ENCODE results near the gene PRKAG3. TPM values are rescaled to one million over a fixed set of nuclear protein-coding genes. Genes with fewer than 3 reads are reported as not detected.

Gene PRKAG3
- total RNA-seq, 1 donor from 2014 or later = not detected

- Histone ChIP-seq H3K36me3 (ENCODE audit: control insufficient read depth, insufficient read depth, low read length) (no peaks in the 10 kb centered on the region), H3K4me3 (ENCODE audit: low read depth, low read length) (no peak overlapping the region), H3K27me3 (ENCODE audit: control insufficient read depth, insufficient read depth, low read length) (peaks cover 33% of the 10 kb centered on the region)
- DNase-seq (ENCODE audit: low read depth) = no peak
- TF ChIP-seq CTCF (IDR thresholded peaks at IDR 0.05; ENCODE audit: insufficient read depth, low read length, poor library complexity, severe bottlenecking) = no peak
Measured at GRCh38 chr2:218830526-218831306, 887 bp downstream of the PRKAG3 start.

GRCh38 chr2:218829868-218830451 is 1.6 kb downstream of the PRKAG3 start:
- no peak overlapping the region for H3K4me3 ChIP-seq (ENCODE audit: low read depth, low read length)
- no peak for DNase-seq (ENCODE audit: low read depth)
- peaks cover 33% of the 10 kb centered on the region for H3K27me3 ChIP-seq (ENCODE audit: control insufficient read depth, insufficient read depth, low read length)
- H3K36me3 ChIP-seq (ENCODE audit: control insufficient read depth, insufficient read depth, low read length) = no peaks in the 10 kb centered on the region
- no peak for TF ChIP-seq CTCF (IDR thresholded peaks at IDR 0.05; ENCODE audit: insufficient read depth, low read length, poor library complexity, severe bottlenecking)

- H3K4me3 ChIP-seq (ENCODE audit: low read depth, low read length) = no peak overlapping the region
- no peak for DNase-seq (ENCODE audit: low read depth)
- no peaks in the 10 kb centered on the region for H3K36me3 ChIP-seq (ENCODE audit: control insufficient read depth, insufficient read depth, low read length)
- no peak for TF ChIP-seq CTCF (IDR thresholded peaks at IDR 0.05; ENCODE audit: insufficient read depth, low read length, poor library complexity, severe bottlenecking)
- peaks cover 29% of the 10 kb centered on the region for H3K27me3 ChIP-seq (ENCODE audit: control insufficient read depth, insufficient read depth, low read length)
Measured at GRCh38 chr2:218828477-218828778, 3.2 kb downstream of the PRKAG3 start.

- TF ChIP-seq CTCF (IDR thresholded peaks at IDR 0.05; ENCODE audit: insufficient read depth, low read length, poor library complexity, severe bottlenecking) = no peak
- no peak for DNase-seq (ENCODE audit: low read depth)
- Histone ChIP-seq H3K27me3 (ENCODE audit: control insufficient read depth, insufficient read depth, low read length) (peaks cover 29% of the 10 kb centered on the region), H3K36me3 (ENCODE audit: control insufficient read depth, insufficient read depth, low read length) (no peaks in the 10 kb centered on the region), H3K4me3 (ENCODE audit: low read depth, low read length) (no peak overlapping the region)
Measured at GRCh38 chr2:218827701-218828476, 3.7 kb downstream of the PRKAG3 start.

GRCh38 chr2:218826791-218827190 is 4.8 kb downstream of the PRKAG3 start:
- TF ChIP-seq CTCF (IDR thresholded peaks at IDR 0.05; ENCODE audit: insufficient read depth, low read length, poor library complexity, severe bottlenecking) = no peak
- H3K27me3 ChIP-seq (ENCODE audit: control insufficient read depth, insufficient read depth, low read length) = peaks cover 22% of the 10 kb centered on the region
- no peaks in the 10 kb centered on the region for H3K36me3 ChIP-seq (ENCODE audit: control insufficient read depth, insufficient read depth, low read length)
- H3K4me3 ChIP-seq (ENCODE audit: low read depth, low read length) = no peak overlapping the region
- DNase-seq (ENCODE audit: low read depth) = no peak

Measured in kidney epithelial cell (primary cell).